ENCODE results near the gene DOCK10.

DOCK10 gene

GRCh38 chr2:225040856-225041206, 1.4 kb downstream of the DOCK10 start:
- DNase-seq = no peak

- DNase-seq = no peak
Observed at GRCh38 chr2:225040142-225040541, 2.1 kb downstream of the DOCK10 start.

- DNase-seq = no peak
Observed at GRCh38 chr2:225038231-225038523, 4.1 kb downstream of the DOCK10 start.

- DNase-seq = no peak
Observed at GRCh38 chr2:225037415-225038230, 4.6 kb downstream of the DOCK10 start.

- no peak for DNase-seq
Observed at GRCh38 chr2:225036431-225036830, 5.8 kb downstream of the DOCK10 start.

DNA sequence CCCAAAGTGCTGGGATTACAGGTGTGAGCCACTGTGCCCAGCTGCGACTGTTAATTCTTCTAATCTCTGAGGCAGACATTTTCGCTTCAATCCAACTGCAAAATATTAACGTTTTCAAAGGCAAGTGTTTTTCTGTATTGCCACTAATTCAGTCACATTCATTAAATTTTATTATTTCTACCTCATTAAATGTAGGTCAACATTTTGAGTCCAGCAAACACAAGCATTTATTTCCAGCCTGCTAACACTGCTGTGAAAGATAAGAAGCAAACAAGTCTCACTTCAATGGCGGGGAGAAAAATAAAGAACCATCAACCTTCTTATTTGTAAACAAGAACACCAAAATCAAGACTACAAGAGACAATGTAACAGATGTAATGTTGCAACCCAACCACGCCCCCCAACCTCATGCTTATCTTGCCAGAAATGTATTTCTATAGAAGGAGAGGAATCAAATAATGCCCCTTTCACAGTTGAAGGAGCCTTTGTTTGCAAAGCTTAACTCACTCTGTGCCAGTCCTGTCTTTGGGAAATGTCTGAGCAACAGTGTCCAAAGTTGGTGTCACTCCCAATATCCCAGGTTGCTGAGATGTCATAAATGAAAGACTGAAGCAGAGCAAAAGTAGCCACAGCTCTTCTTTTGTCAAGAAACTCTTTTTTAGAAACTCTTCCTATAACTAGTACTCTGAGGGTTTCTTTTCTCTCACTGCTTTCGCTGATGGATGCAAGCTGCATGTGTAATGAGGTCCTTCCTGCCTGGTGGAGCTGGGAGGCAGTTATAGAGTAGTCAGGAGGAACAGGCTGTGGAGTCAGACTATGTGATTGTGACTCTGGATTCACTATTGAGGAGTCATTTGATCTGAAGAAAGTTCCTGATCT, 8.6 kb downstream of the DOCK10 start:
- no peak for DNase-seq

GRCh38 chr2:225032246-225032645, 10.0 kb downstream of the DOCK10 start:
- DNase-seq = no peak

DNA sequence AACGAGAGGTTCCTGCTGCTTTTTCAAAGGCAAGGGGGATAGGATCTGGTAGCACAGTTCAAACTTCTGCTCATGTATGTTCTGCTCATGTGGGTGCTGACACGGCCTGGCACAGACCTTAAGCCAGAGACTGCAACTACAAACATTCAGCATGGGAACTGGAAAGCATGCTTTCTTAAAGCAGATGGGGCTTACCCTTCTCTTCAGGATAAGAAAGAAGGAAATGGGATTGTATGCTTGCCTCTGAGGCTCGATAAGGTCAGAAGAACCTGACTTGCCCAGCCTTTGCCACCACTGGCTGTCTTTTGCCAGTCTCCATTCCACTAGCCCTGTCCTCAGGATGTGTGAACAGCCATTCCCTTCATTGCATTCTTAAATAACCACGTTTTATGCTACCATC, 10.7 kb downstream of the DOCK10 start:
- no peak for DNase-seq

DNA sequence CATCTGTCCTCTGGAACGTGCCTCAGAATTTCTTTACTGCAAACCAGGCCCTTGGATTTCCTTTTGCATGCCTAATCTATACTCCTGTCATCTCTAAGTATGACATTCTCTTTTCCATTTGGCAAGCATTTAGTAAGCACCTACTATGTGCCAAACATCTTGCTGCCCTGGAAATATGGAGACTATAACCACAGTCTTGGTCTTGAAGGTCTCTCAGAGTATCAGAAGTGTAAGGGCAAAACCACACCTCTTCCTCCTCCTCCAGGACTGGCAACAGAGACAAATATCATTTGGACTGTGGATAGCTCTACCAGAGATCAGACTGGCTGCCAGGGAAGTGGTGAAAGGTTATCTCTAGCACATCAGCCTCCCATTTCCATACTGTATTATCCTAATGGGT, 11.4 kb downstream of the DOCK10 start:
- no peak for DNase-seq

DNA sequence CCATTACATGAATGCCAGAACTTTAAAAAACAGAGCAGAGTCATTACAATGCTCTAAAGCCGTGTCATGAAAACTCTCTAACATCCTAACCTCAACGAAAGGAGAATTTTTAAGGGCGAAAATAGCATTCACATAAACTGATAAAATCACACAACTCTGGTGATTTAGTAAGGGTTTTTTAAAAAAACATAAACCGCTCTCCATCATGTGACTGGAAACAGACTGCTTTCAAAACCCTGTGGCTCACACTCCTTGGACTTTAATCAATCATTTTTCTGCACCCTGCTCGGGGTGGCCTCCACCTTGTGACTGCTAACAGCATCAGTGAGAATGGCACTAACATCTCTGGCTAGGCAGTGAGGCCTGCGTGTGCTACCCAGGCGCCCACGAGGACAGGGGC, 12.1 kb downstream of the DOCK10 start:
- DNase-seq = no peak

- no peak for DNase-seq
Observed at GRCh38 chr2:225028572-225028971, 13.7 kb downstream of the DOCK10 start.

GRCh38 chr2:225027061-225027762, 15.1 kb downstream of the DOCK10 start:
- no peak for DNase-seq

- no peak for DNase-seq
Observed at GRCh38 chr2:225025917-225026571, 16.2 kb downstream of the DOCK10 start.

DNA sequence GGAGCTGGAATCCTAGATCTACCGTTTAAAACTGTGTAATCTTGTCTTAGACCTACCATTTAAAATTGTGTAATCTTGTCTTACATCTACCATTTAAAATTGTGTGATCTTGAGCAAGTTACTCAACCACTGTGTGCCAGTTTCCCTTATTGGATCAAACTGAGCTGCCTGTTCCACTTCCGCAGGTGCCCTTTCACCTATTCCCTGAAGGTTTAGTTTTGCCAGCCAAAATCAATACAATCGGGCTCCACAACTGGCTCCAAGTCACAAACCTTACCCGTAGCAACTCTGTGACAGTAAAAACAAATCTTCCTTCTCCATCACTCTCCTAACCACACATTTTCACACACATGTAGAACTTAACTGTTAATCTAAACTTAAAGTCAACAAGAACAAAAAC, 20.1 kb downstream of the DOCK10 start:
- no peak for DNase-seq

GRCh38 chr2:225020168-225020849, 22.0 kb downstream of the DOCK10 start:
- no peak for DNase-seq

DNA sequence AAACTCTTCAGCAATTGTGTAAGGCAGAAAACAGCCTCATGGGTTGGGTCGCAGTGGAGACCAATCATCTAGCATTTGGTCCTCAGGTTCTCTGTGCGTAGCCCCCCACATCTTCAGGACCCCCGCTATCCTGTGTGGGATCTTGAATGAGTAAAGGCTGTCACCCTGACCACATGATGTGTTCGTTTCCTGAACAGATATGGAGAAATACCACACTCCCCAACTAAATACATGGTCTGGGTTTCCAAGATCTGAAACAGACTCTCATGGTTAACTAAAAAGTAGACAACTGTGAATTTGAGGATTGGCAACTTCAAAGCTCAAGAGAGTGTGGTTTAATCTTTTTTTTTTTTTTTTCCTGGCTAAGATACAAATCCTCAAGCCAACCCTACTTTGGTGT, 23.2 kb downstream of the DOCK10 start:
- DNase-seq = no peak

GRCh38 chr2:225017713-225018112, 24.6 kb downstream of the DOCK10 start:
- no peak for DNase-seq

GRCh38 chr2:225017098-225017685, 25.1 kb downstream of the DOCK10 start:
- DNase-seq = no peak

- DNase-seq = no peak
Observed at GRCh38 chr2:225013425-225014365, 28.6 kb downstream of the DOCK10 start.

DNA sequence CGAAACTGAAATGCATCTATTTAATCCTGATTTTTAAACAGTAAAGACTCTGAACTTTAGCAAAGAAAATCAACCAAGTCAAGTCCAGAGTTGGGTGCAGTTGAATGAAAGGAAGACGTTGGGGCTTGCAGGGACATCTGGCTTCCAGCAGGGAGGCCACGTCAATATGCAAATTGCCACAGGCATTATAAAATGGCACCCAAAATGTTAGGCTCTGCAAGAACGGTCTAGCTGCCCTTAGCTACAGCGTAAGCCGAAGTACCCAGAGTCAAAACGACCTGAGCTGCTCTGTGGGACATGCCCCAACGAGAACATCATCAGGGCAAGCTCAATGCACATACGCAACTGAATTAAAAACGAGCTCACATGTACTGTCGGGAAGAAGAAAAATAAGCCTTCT, 30.7 kb downstream of the DOCK10 start:
- DNase-seq = no peak

DNA sequence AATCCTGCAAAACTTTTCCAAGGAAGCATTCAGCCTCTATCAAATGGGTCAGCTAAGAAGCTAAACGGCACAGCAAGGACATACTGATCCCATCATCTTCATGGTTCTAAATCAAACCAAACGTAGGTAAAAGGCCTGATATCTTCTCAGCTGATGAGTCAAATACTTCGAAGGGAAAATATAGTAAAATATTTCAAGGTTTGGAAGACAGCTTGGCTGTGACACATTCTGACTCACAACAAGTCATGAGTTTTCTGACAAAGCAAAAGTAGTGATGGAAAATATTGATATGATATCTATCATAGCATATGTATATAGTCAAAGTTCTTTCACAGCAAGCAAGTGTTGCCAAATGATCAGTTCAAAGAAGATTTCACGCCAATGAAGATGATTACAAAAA, 31.5 kb downstream of the DOCK10 start:
- DNase-seq = no peak
